HG03442 (cell line): ENCODE results near the gene CABP7.

ENCODE experiments used
- ATAC-seq: cut with Tn5 transposase; IDR thresholded peaks from one replicate; pipeline ENCODE4 v1.9.1; 2021; ENCODE audit warnings: mild to moderate bottlenecking, moderate library complexity; ENCODE audit not compliant: unreplicated experiment

Gene CABP7

GRCh38 chr22:29722151-29722550, 2.3 kb downstream of the CABP7 start:
- no peak for ATAC-seq

DNA sequence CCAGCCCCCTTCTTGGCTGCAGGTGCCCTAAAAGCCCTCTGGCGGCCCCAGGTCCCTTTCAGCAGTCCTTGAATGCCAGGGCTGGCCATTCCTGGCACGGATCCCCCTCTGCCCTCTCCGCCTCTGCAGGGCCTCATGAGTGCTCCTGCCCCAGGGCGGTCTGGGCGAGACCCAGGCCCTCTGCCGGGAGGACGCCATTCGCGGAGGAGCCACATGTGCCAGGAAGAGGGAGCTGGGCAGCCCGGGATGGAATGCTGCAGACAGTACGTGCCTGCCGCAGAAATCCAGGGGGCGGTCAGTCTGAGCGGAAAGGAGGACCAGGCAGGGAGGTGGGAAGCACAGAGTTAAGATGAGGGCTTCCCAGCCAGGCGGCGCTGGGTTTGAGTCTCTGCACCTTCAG, 2.8 kb downstream of the CABP7 start:
- no peak for ATAC-seq

DNA sequence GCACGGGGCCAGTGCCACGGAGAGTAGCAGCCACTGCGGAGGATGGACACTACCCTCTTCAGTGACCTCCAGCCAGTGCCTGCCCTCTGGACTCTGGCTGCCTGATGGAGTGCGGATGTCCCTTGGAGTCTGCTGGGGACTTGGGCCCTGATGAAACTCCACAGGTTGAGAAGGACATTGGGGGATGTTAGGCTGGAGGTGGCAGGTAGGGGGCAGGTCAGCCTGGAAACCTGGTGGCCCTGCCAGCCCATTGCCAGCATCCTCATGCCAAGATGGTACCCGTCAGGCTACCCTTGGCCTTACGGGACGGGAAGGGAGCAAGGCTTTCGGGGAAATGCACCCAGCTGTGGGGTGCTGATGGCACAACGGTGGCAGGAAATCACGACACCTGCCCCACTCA, 4.0 kb downstream of the CABP7 start:
- ATAC-seq: no peak

DNA sequence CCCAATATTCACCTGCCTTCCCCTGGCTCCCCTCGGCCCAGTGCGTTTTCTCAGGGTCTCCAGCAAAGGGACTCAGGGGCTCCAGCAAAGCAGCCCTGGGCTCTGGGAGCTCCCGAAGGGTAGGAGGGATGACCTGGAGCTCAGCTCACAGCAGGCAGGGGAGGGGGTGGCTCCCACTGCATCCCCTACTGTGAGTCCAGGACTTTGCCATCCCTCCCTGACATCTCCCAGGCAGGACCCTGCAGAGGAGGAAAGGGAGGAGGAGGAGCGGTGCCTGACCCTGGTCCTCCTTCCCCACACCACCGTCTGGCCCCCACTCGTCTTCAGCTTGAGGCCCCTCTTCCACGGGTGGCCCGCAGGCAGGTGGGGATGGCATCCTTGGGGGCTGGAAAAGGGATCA, 5.0 kb downstream of the CABP7 start:
- ATAC-seq: no peak

GRCh38 chr22:29726106-29726505, 6.3 kb downstream of the CABP7 start:
- no peak for ATAC-seq

GRCh38 chr22:29726512-29727130, 6.8 kb downstream of the CABP7 start:
- ATAC-seq: no peak

- ATAC-seq: no peak
These were observed 7.3 kb downstream of the CABP7 start for GRCh38 chr22:29727131-29727523.

GRCh38 chr22:29729161-29729560, 9.4 kb downstream of the CABP7 start:
- no peak for ATAC-seq

GRCh38 chr22:29731058-29731850, 11.5 kb downstream of the CABP7 start:
- no peak for ATAC-seq

DNA sequence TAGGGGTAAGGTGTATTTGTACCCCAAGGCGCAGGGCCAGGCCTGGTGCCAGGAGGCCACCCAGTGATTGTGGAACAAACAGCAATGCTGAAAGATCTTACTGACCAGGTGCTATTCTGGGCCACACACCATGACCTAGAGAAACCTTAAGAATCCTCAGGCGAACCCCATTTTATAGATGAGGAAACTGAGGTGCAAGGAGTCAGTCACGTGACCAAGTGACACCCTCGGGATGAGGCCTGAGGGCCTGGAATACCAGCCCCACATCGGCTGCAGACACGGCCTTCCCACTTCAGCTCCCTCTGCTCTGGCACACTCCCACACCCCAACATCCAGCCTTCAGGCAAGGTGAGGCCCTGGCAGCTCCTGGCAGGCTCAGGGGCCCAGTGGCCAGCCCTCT, 13.1 kb downstream of the CABP7 start:
- ATAC-seq: no peak

DNA sequence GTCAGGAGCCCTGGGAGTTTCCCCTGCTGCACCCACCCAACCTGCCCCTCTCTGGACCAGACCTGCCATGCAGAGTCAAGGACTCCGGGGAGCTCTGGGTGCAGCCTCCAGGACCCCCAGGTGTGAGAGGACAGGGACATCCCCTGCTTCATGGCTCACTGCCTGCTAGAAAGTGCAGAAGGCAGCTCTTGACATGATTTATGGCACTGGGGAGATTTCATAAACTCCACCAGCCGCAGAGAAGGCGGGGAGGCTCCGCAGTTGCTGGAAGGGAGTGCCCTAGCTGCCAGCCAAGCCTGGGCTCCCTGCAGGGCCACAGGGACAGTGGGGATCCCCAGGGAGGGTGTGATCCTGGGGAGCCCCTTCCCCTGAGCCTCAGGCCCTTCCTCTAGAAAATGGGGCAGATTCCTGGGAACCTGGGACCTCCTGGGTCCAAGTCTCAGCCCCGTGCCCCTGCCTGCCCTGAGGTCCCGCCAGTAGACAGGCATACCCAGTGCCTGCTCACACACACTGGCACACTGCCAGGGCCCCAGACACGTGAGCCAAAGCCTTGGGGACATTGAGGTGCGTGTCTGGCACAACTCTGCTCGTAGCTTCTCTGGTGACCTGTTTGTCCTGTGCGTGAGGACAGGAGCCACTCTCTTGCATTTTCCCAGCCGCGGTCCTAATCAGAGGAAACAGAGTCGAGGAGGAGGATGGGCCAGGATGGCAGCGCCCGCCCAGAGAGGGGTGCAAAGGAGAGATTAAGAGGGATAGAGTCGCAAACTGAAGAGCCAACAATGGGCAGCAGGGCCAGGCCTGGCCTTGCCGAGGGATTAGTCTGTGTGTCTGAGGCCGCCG, 13.8 kb downstream of the CABP7 start:
- ATAC-seq: no peak

DNA sequence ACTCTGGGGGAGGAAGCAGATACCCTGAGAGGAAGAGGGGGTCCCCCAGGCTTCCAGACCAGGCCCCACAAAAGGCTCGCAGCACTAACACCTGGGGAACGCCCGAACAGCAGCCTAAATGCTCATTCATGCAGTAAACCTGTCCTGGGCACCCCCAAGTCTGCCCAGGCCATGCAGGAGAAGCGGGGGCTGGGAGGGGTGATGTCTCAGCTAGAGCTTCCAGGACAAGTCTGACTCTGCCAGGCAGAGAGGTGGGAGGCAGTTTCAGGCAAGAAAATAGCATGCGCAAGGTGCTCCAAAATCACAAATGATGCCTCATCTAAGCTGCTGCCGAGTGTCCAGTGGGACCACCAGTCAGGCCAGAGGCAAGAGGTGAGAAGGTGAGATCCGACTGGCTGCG, 14.6 kb downstream of the CABP7 start:
- ATAC-seq: no peak

- no peak for ATAC-seq
These were observed 15.0 kb downstream of the CABP7 start for GRCh38 chr22:29734838-29735237.

DNA sequence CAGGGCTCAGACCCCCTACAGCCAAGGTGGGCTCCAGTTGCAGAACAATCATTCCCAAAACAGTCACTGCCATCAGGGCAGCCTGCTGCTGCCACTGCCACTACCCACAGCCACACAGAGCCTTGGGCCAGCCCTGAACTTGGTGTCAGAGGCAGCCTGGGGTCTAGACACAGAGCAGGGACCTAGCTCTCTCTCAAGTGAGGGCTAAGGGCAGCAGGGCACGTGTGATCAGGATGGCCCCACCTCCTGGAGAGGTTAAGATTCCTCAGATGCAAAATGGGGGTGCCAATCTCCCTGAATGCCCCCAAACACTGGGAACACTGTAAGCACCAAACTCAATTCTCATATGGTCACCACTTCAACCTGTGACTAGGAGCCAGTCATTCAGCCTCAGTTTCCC, 15.6 kb downstream of the CABP7 start:
- no peak for ATAC-seq

GRCh38 chr22:29737251-29738117, 17.7 kb downstream of the CABP7 start:
- ATAC-seq: no peak

DNA sequence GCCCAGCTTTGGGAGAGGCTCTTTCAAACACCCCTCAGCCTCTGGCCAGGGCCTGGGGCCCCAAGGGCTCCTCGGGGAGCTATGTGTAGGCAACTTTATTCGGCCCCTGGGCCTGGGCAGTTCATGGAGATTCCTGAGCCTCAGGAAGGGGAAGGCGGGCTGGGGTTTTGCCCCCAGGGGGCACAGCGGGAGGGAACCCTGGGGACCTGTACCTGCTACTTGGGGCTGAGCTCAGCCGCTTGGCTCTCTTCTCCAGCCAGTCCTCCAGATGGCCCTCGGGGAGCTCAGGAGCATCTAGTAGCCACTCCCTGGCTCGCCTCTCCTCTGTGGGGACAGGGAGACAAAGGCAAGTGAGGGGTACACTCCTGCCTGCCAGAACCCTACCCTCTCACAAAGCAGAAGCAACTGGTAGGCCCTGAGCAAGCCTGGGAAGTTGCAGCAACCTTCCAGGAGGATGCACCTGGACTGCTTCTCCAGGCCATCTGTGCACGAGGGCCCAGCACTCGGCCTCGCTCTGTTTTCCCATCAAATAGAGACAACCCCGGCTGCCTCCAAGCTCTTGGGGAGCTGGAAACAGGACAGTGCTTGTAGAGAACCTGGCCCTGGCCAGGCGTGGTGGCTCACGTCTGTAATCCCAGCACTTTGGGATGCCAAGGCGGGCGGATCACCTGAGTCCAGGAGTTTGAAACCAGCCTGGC, 18.5 kb downstream of the CABP7 start:
- ATAC-seq: no peak

- no peak for ATAC-seq
These were observed 19.6 kb downstream of the CABP7 start for GRCh38 chr22:29739346-29739875.

- no peak for ATAC-seq
These were observed 20.4 kb downstream of the CABP7 start for GRCh38 chr22:29740216-29740615.

GRCh38 chr22:29741926-29742325, 22.1 kb downstream of the CABP7 start:
- no peak for ATAC-seq

DNA sequence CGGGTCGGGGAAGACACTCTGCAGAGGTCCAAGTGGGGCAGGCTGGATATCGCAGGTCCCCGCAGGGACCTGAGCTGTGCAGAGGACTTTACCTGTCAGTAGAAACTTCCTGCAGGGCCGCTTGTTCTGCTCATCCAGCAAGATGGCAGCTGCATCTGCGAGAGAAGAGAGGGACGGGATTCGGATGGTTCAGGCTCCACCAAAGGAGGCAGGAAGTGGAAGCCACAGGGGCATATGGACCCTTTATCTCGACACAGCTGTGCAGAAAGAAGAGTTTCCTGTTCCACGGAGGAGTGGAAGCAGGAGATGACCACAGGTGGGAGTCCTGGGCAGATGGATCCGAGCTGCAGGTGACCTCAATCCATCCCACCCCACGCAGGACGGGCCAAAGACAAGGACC, 22.5 kb downstream of the CABP7 start:
- no peak for ATAC-seq
